Measurements from ENCODE around the gene XPC.
"Not testable (repeated sequence)": the region's sequence is repeated elsewhere in the genome, so short reads cannot be mapped to it uniquely, and the experiment has no call there.

The XPC gene

GRCh38 chr3:14178247-14179113 lies at the start of gene XPC, which contains the start of gene LSM3:
Gene XPC, minus strand, starts transcription at chr3:14178601. Its CDS starts 33 bp downstream, at chr3:14178568.
Gene LSM3, plus strand, starts transcription at chr3:14178817. Its CDS starts 44 bp downstream, at chr3:14178861.
- DNase-seq, result peak; percentile 91 to 96

- DNase-seq, result no peak
These were observed 49.5 kb upstream of the XPC start for GRCh38 chr3:14227856-14228255.

GRCh38 chr3:14226351-14226750 lies 48.0 kb upstream of the XPC start:
- not testable (repeated sequence) for DNase-seq

- no peak for DNase-seq
These were observed 47.0 kb upstream of the XPC start for GRCh38 chr3:14225421-14225820.

- no peak for DNase-seq
These were observed 46.5 kb upstream of the XPC start for GRCh38 chr3:14224895-14225294.

- DNase-seq, result no peak
These were observed 45.2 kb upstream of the XPC start for GRCh38 chr3:14223595-14223994.

- no peak for DNase-seq
These were observed 44.6 kb upstream of the XPC start for GRCh38 chr3:14222900-14223594.

GRCh38 chr3:14222457-14222856 lies 44.1 kb upstream of the XPC start:
- no peak for DNase-seq

GRCh38 chr3:14221902-14222301 lies 43.5 kb upstream of the XPC start:
- DNase-seq, result no peak

GRCh38 chr3:14220933-14221332 lies 42.5 kb upstream of the XPC start:
- DNase-seq, result no peak

GRCh38 chr3:14218355-14218754 lies 40.0 kb upstream of the XPC start:
- no peak for DNase-seq

- no peak for DNase-seq
These were observed 38.1 kb upstream of the XPC start for GRCh38 chr3:14216257-14217048.

- no peak for DNase-seq
These were observed 36.4 kb upstream of the XPC start for GRCh38 chr3:14214764-14215163.

- no peak for DNase-seq
These were observed 34.8 kb upstream of the XPC start for GRCh38 chr3:14213066-14213774.

GRCh38 chr3:14212032-14212431 lies 33.6 kb upstream of the XPC start:
- DNase-seq, result no peak

GRCh38 chr3:14211621-14212020 lies 33.2 kb upstream of the XPC start:
- DNase-seq, result no peak

GRCh38 chr3:14210843-14211594 lies 32.6 kb upstream of the XPC start:
- DNase-seq, result no peak

GRCh38 chr3:14210290-14210688 lies 31.9 kb upstream of the XPC start:
- DNase-seq, result no peak

- no peak for DNase-seq
These were observed 31.3 kb upstream of the XPC start for GRCh38 chr3:14209581-14210289.

- no peak for DNase-seq
These were observed 30.6 kb upstream of the XPC start for GRCh38 chr3:14208977-14209394.

GRCh38 chr3:14208168-14208567 lies 29.8 kb upstream of the XPC start:
- no peak for DNase-seq
